GM19463 (cell line): Measurements from ENCODE around the gene GTF3C2.

ENCODE experiments used
- ATAC-seq: cut with Tn5 transposase; IDR thresholded peaks from one replicate; pipeline ENCODE4 v1.9.1; 2021; ENCODE audit warnings: mild to moderate bottlenecking, moderate library complexity; ENCODE audit not compliant: unreplicated experiment

GTF3C2 gene, protein sequence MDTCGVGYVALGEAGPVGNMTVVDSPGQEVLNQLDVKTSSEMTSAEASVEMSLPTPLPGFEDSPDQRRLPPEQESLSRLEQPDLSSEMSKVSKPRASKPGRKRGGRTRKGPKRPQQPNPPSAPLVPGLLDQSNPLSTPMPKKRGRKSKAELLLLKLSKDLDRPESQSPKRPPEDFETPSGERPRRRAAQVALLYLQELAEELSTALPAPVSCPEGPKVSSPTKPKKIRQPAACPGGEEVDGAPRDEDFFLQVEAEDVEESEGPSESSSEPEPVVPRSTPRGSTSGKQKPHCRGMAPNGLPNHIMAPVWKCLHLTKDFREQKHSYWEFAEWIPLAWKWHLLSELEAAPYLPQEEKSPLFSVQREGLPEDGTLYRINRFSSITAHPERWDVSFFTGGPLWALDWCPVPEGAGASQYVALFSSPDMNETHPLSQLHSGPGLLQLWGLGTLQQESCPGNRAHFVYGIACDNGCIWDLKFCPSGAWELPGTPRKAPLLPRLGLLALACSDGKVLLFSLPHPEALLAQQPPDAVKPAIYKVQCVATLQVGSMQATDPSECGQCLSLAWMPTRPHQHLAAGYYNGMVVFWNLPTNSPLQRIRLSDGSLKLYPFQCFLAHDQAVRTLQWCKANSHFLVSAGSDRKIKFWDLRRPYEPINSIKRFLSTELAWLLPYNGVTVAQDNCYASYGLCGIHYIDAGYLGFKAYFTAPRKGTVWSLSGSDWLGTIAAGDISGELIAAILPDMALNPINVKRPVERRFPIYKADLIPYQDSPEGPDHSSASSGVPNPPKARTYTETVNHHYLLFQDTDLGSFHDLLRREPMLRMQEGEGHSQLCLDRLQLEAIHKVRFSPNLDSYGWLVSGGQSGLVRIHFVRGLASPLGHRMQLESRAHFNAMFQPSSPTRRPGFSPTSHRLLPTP

DNA sequence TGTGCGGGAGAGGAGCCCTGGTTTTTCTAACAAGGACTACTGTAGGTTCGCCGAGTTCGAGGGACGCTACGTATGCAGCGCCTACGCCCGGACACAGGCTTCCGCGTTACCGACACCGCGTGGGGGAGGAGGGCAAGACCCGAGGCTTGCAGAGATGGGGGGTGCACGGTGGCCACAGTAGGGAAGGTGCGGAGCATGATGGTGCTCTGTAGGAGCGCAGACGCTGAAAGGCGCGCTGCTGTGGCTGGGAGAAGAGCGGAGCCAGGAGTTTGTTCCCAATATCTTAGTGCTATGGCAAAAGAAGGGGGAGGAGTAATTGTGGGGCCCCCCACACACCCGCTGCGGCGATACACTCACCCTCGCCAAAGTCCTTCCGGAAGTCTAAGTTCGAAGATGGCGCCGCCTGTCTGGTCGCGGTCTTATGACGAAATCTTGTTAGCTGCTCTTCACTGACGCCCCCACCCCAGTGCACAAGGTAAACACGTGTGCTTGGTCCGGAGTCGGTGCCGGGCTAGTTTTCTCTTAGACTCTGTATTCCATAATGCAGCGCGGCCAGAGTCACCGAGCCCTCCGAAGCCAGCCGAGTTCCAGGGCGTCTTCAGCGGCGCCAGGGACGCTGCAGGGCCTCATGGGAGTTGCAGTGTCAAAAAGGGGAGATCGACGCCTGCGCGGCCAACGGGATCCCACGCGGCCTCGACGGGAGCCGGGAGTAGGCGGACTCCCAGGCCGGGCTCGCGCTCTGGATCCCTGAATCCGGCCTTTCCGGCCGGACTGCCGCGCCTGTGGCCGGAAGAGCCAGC lies at the start of gene GTF3C2:
Gene GTF3C2 (minus strand): TSS at position 383 of the 800 bp plus-strand sequence. CDS start 13,210 bp downstream, outside the sequence.
- peak; percentile 84 for ATAC-seq

DNA sequence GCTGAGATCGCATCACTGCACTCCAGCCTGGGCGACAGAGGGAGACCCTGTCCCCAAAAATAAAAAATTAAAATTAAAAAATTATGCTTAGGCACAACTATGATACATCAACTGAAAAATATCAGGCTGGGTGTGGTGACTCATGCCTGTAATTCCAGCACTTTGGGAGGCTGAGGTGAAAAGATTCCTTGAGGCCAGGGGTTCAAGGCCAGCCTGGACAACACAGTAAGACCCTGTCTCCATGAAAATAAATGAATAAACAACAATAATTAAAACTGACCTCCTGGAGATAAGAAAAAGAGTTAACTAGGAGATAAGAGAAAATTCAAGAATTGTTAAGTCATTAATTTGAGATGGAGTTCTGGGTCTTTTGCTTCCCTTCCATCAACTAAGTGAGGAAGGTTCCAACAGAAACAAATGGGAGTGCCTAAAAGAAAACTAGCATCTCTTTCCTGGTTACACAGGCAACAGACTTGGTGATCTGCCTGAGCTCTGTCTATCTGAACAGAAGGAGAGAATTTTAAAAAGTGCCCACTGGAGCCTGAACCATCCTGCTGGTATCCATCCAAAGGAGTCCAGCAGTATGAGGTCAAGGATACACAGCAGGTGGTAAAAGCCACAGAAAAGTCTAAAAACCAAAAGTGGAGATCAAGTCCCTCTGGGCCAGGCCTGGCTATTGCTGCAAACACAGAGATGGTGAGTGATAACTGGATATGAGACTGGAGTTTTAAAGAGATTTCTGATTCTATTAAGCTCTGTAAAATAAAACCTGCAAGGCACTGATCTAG lies 44.0 kb upstream of the GTF3C2 start:
- no peak for ATAC-seq

DNA sequence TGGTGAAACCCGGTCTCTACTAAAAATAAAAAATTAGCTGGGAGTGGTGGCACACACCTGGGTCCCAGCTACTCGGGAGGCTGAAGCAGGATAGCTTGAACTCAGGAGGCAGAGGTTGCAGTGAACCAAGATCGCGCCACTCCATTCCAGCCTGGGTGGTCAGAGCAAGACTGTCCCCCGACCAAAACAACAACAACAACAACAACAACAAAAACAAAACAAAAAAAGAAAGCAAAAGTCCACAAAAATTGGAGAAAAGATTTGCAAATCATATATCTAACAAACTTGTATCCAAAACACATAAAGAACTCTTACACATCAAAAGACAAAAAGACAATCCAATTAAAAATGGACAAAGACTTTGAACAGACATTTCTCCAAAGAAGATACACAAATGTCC lies 42.4 kb upstream of the GTF3C2 start:
- ATAC-seq, result no peak

DNA sequence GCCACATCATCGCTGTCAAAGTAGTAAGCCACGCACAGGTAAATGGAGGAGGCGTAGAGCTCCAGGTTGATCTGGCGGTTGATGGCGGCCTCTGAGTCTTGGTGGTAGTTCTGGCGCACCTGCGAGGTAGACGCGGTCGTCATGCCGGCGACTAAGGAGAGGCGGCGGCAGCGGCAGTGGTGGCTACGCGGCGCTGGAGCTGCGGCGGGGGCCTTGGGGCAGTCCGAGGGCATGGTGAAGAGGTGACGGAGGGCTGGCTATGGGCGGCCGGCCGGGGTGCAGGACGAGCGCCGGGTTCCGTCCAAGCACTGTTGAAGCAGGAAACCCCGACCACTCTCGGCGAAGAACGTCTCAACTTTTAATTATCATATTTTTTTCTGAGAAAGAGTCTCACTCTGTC lies 36.7 kb upstream of the GTF3C2 start:
- ATAC-seq, result no peak

DNA sequence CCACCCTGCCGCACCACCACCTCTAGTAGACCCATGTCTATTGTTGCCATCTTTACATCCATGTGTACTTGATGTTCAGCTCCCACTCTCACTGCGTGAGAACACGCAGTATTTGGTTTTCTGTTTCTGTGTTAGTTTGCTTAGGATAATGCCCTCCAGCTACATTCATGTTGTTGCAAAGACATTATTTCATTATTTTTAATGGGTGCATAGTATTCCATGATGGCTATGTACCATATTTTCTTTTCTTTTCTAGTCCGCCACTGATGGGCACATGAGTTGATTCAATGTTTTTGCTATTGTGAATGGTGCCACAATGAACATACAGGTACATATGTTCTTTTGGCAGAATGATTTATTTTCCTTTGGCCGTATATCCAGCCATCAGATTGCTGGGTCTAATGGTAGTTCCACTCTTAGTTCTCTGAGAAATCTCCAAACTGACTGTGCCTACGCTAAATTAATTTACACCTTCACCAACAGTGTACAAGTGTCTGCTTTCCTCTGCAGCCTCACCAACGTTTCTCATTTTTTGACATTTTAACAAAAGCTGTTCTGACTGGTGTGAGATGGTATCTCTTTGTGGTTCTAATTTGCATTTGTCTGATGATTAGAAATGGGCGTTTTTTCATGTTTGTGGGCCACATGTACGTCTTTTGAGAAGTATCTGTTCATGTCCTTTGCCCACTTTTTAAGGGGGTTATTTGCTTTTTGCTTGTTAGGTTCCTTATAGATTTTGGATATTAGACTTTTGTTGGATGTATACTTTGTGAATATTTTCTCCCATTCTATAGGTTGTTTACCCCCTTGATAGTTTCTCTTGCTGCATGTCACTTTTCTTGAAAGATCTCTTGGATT lies 34.5 kb upstream of the GTF3C2 start:
- no peak for ATAC-seq

DNA sequence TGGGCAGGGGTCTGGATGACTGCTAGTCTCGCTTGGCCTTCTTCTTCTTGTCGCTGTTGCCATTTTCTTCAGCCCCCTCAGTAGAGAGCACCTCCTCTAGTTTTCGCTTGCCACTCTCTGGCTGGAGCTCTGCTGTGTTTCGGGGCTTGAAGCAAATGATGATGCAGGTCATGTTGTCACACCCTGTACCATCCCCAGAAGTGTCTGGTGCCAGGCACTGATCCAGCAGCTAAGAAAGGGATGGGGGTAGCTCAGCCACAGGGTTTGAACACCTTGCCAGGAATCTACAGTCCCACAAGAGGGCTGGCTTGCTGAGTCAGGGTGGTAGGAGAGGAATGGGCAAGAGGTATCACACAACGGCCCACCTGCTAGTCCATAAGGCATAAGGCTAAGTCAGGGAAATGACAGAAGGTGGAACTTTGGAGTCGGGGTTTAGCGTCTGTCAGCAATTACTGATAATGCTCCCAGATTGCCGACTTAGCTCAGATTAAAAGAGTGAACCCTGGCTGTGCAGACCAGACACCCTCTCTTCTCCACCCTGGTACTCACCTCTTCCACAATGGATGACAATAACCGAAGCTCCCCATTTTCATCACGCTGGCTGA lies 25.1 kb upstream of the GTF3C2 start:
- no peak for ATAC-seq

DNA sequence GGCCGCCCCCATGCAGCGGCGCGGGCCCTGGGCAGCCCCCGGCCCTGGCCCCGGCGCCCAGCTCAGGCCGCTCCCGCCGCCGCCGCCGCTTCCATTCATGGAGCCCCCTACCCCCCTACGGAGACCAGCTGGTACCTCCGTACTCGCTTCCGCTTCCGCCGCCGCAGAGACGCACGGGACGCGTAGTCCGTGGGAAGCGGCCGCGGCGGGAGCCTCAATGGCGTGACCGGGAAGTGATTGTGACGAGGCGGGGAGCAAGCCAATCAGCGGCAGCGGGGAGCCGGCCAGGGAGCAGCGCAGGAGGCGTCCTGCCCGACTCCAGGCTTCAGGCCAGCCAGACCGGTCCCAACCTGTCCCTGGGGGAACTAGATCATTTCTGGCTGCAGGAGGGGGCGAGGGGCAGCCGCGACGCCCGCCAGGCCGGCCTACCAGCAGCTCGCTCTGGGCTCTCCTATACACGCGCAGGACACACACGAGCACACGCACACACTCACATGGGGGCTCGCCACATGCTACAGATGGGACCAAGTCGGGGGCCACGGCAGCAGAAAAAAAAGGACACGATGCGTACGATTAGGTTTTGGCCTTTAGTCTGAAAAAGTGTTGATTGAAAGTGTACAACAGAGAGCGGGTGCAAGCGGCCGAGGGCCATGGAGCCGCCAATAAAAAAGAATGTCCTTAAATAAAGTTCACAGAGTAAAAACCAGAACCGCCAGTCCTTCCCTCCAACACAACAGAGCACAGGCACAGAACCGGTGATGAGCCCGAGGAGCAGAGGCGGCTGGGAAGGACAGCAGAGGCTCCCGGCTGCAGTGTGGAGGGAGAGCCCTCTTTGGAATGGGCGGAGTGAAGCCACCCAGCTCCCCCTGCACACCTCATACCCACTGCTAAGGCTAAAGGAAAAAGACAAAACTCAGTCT lies 24.3 kb upstream of the GTF3C2 start, which contains the start of gene ZNF513:
Gene ZNF513 (minus strand): TSS at position 109 of the 920 bp plus-strand sequence. CDS start 208 bp downstream, outside the sequence.
- ATAC-seq, result peak; percentile 92

DNA sequence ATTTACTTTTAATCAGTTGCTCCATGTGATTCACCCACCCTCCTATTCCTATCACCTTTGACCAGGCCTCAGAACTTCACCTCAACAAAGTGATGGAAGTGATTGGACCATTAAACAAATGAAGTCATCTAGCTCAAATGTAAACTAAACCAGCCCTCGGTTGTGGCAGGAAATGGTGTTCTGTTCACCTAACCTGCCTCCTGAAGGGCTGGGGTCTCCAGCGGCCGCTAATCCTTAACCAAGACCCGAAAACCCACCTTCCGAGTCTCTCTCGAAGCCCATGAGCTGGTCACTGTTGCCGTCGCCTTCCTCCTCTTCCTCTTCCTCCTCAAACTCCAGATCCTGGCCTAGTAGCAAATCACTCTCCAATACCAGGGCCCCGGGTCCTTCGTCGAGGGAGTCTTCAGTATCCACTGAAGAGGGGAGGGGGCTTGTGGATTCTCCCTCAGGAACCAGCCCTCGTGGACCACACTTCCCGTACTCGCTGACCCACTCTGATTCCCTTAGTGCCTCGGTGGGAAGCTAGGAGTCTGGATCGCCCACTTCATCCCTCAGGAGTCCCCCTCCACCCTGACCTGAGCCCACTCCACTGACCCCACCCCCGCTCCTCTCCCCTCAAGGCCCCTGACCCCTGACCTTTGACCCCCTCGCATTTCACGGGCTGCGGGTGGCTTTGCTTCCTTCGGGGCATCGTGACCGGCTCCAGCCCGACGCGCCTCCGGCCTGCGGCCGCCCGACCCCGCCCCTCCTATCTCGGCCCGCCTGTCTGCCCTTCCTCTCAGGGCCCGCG lies 23.5 kb upstream of the GTF3C2 start:
- ATAC-seq, result peak; percentile 38

DNA sequence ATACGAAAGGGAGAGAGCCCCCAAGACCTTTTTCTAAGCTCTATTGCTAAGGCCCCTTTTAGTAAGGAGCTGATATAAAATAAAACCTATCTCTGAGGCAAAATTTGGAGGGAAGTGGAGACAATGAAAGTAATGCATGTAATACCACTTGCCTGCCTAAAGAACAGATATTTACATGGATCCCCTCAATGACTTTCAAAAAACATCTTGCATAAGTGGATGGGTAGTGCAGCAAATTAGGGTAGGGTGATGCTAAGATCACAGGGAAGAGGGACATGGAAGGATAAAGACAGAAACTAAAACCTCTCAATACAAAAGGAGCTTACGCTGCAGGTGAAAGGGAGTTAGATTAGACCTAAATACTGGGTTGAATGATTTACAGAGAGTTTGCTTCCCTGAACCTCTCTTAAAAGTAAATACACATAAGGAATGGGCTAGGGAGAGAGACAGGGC lies 22.8 kb upstream of the GTF3C2 start:
- no peak for ATAC-seq

DNA sequence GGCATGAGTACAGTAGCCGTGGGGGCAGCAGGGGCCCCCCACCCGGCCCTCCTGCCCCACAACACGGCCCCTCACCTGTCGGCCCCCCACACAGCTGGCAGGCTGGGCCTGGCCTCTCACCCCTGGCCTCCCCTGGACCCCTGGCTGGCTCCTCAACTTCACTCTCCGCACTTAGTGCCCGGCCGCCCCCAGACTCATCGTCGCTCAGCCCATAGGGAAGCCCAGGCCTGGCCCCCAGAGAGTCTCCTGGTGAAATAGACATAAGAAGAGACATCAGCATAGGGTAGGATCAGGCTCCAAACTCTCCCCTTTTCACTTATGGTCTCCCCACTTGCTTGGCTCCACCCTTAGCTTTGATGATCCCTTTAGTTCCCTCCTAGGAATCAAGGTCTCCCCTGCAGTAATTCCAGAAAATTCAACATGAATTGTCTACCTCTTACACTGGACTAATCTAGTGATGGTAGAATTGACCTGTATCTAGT lies 22.3 kb upstream of the GTF3C2 start:
- ATAC-seq, result no peak

DNA sequence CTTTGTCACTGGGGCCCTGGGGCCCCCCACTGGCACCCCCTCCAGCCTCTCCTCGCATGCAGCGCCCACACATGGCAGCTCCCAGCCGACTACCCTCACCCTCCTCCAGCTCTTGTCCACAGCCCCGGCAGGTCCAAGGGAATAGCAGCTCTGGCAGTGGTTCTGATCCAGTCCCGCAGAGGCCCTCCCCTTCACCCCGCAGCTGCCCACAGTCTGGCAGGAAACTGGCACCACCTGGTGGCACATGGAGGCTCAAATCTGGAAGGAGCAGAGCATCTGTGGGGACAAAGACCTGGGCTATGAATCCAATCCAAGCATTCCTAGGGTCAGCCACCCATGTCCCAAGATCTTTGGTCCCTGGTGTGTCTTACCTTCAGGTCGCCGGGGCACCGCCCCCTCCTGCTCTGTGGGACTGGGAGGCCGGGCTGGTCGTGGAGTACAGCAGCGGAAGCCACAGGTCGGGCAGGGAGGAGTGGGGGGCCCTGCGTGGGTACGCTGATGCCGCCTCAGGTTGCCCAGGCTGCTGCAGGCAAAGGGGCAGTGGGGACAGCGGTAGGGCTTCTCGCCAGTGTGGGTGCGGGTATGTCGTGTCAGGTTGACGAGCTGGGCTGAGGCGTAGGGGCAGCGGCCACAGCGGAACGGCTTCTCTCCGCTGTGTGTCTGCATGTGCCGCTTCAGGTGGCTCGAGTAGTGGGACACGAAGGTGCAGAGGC lies 21.7 kb upstream of the GTF3C2 start:
- no peak for ATAC-seq

DNA sequence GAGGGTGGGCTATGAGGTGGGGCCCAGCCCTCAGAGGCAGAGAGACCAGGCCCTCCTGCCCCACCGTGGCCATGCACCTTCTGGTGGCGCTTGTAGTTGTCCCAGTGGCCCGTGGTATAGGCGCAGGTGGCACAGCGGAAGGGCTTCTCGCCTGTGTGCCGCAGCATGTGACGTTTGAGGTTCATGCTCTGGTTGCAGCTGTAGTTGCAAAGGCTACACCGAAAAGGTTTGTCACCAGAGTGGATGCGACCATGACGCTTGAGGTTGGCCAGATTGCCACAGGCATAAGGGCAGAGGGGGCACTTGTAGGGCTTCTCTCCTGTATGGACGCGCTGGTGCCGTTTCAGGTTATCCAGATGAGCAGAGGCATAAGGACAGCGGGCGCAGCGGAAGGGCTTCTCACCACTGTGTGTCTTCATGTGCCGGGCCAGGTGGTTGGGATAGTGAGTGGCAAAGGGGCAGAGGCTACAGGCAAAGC lies 21.1 kb upstream of the GTF3C2 start:
- ATAC-seq, result no peak

DNA sequence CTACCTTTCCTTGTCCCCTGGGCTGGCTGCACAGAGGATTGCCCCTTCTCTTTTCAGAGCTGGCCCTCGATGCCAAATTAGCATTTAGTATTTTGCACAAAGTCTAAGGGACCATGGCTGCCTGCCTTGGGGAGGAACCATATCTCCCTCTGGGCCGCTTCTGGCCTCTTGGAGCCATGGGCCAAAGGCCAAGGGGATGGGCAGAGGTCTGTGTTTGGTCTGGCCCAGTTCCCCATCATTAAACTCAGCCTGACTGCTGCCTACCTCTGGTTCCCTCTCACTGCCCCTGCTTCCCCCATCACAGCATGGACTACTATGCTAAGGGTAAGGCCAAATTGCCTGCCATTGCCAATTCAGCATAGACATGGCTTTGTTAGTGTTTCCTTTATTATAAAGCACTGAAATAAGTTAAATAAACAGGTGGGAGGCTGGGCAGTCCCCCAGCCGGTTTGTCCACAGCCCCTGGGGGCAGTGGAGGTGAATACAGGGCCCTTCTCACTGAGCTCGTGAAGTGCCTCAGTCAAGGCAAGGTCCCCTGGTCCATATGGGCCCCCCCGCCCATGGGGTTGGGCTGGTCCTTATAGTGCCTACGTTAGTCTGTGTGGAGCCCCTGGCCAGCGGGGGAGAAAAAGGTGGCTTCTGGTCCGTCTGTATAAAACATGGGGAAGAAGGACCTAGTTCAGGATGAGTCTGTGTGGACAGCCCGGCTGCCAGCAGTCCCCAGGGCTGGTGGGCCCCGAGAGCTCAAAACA lies 20.5 kb upstream of the GTF3C2 start:
- ATAC-seq, result no peak

DNA sequence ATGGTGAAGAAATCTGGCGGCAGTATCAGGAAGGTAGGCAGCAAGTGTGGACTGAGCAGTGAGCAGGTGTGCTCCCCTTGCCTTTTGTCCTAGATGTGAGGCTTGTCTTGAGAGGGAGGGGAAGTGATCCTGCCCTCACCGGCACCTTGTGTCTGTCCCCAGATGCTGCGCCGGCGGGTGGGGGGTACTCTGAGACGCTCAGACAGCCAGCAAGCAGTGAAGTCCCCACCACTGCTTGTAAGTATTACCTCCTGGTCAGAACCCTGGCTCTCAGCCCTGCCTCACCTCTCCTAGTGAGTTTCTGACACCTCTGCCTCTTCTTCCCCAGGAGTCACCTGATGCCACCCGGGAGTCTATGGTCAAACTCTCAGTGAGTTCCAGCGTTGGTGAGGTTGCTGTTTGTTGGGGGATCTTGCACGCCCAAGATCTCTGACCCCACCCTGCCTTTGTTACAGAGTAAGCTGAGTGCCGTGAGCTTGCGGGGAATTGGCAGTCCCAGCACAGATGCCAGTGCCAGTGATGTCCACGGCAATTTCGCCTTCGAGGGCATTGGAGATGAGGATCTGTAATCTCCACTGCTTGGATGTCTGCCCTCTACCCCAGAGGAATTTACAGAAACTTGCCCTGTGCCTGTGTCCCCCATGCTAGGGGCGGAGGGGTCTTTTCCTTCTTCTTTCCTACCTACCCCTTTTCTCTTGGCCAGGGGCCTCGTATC lies 19.7 kb upstream of the GTF3C2 start:
- no peak for ATAC-seq
